GM18873 (cell line): ENCODE measurements around the gene TNFRSF14.

Experiments used
- ATAC-seq: cut with Tn5 transposase; IDR thresholded peaks from one replicate; pipeline ENCODE4 v1.9.1; 2021; ENCODE audit warnings: mild to moderate bottlenecking, moderate library complexity, moderate number of reproducible peaks; ENCODE audit not compliant: unreplicated experiment, low FRiP score

Gene TNFRSF14

DNA sequence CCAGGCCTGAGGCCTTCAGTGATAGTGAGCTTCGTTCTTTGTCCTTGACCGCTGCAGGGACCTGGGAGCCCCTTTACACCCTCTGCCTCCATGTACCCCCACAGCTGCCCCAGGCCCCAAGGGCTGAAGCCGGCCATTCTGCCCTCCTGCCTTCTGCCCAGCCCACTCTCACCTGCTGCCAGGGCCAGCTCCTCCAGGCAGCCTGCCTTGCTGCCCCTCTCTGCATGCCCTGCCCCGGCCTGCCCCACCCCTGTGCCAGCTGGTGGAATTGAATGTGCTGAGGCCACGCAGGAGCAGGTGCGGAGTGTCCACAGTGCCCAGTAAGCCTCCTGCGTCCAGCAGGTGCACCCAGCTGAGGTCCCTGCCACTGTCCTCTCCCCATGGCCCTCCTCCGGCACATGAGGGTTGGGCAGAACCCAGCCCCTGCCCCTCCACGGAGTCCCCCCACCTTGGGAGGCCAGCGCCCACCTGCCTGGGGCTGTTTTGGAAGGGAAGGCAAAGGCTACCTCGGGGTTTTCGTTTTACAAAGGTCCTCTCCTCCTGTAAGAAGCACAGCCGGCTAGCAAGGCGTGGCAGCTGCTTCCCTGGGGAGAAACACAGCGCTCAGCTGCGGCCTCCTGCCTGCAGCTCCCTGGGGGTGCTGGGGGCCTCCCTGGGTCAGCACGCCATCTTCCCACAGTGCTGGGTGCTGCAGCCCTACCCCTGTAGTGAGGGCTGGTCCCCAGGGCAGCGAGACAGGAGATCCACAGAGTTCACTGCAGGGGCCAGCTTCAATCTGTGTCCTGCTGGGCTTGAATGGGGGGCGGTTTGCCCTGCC lies 55.7 kb downstream of the TNFRSF14 start:
- no peak for ATAC-seq

DNA sequence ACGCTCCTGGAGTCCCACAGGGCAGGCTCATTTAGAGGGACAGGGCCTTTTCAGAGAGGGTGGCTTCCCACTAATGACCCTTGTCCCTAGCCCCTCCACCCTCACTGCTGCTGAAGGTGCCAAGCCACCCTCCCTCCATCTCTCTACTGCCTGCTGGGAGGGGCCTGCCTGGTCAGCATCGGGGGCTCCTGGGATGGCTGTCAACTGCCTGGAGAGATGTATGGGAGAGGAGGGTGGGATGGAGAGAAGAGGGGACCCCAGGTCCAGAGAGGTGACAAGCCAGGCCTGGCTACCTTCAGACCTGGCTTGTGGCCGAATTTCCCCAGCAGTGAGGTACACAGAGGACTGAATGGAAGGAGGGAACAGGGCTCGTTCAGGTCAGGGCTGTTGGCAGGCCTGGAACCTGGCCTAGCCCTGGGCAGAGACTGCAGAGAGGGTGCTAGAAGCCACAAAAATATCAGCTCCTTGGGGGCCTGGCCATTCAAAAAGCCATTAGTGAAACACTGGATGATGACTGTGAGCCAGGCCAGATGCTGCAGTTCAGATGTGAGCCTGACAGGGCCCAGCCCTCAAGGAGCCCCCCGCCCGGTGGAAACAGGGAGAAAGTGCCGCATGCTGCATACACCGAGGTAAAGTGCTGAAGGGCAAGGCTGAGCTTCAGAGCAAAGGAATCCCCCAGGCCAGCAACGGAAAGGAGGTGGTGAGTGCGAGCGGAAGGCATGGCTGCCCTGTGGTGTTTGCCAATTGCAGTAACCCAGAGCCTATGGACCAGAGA lies 56.6 kb downstream of the TNFRSF14 start:
- ATAC-seq, result no peak
